K562 (cell line): Measurements from ENCODE around the gene ALDOC. TPM values are rescaled to one million over a fixed set of nuclear protein-coding genes. Genes with fewer than 3 reads are reported as not detected.

Experiments used
- ATAC-seq: fragments of 200-7000 bp; cut with Tn5 transposase; 3 replicates; pipeline ENCODE4 v1.9.1; 2020; ENCODE audit warnings: moderate library complexity
- BruUV-seq: library from RNA; stranded (reverse); fragments of 400-500 nt; replicated peaks from 2 replicates; lab custom pipeline; 2021; lab: Mats Ljungman, UMichigan
- CTCF ChIA-PET: fragments of 300-600 bp; formaldehyde crosslinking; extraction: SDS; loops from one replicate; lab custom pipeline; 2021; ENCODE audit warnings: low intra/inter-chr PET ratio; lab: Yijun Ruan, JAX
- POLR2A ChIA-PET: fragments of 300-600, 350-650 bp; sonication (Branson Sonifier 250); formaldehyde crosslinking; extraction: SDS; loops from one replicate; lab custom pipeline; 2021; ENCODE audit warnings: antibody characterized with exemption, inconsistent platforms; lab: Yijun Ruan, JAX
- DNase-seq, 4 experiments: peaks; one replicate each; pipeline versions ENCODE4 v3.0.0 to v3.0.0-alpha.2; 2011 to 2018; ENCODE audit warnings: low spot score in 3 of 4, mixed read lengths in 3 of 4; ENCODE audit errors: extremely low read depth in 1 of 4
- FAIRE-seq: peaks from 2 replicates; lab custom pipeline; 2011; peaks lifted over from hg19 to GRCh38; lab: Jason Lieb, UNC
- H2AFZ ChIP-seq: 2 replicates; pipeline ENCODE4 v1.6.0; 2011; ENCODE audit warnings: low read depth, low read length, control low read depth, inconsistent platforms
- H3K27ac ChIP-seq: fragments of 200-600 bp; 3 replicates; pipeline ENCODE4 v1.8.0; 2011; ENCODE audit warnings: low read depth, mild to moderate bottlenecking, control low read depth, inconsistent platforms, low read length, moderate library complexity, mixed read lengths; ENCODE audit errors: extremely low read depth
- H3K27me3 ChIP-seq, 2 experiments: fragments of 300-600 bp in 1 of 2; 2 replicates in 1 of 2; 3 replicates in 1 of 2; pipeline versions ENCODE4 v1.6.0 to v1.8.0; 2011; ENCODE audit warnings: inconsistent platforms in 2 of 2, low read length in 2 of 2, mild to moderate bottlenecking in 1 of 2, mixed read lengths in 1 of 2, moderate library complexity in 1 of 2; ENCODE audit not compliant: control insufficient read depth in 2 of 2, insufficient read depth in 2 of 2
- H3K36me3 ChIP-seq: fragments of 300-600 bp; 3 replicates; pipeline ENCODE4 v1.8.0; 2011; ENCODE audit warnings: mild to moderate bottlenecking, low read length, inconsistent platforms; ENCODE audit not compliant: control insufficient read depth, insufficient read depth
- H3K4me1 ChIP-seq, 2 experiments: fragments of 200-600 bp in 1 of 2; replicated peaks in 1 of 2; 2 replicates in 1 of 2; 3 replicates in 1 of 2; pipeline versions ENCODE4 v1.5.1 to v1.8.0; 2011; ENCODE audit warnings: inconsistent platforms in 2 of 2, low read length in 2 of 2, mild to moderate bottlenecking in 1 of 2, mixed read lengths in 1 of 2, moderate library complexity in 1 of 2; ENCODE audit not compliant: control insufficient read depth in 2 of 2, insufficient read depth in 2 of 2
- H3K4me2 ChIP-seq: 2 replicates; pipeline ENCODE4 v1.6.1; 2011; ENCODE audit warnings: low read length, control low read depth, inconsistent platforms, mixed read lengths; ENCODE audit not compliant: insufficient read depth
- H3K4me3 ChIP-seq: fragments of 200-600 bp; sonication (generic), shearing (Covaris generic); 2 replicates; pipeline ENCODE4 v1.5.1; 2016; ENCODE audit warnings: control low read depth, inconsistent platforms
- H3K79me2 ChIP-seq: fragments of 200-600 bp; 3 replicates; pipeline ENCODE4 v1.8.0; 2011; ENCODE audit warnings: low read length, inconsistent platforms; ENCODE audit not compliant: control insufficient read depth, insufficient read depth
- H3K9ac ChIP-seq, 2 experiments: 2 replicates each; pipeline versions ENCODE4 v1.6.0 to v1.6.1; 2011; ENCODE audit warnings: low read depth in 2 of 2, low read length in 2 of 2, control low read depth in 1 of 2, inconsistent platforms in 1 of 2, mild to moderate bottlenecking in 1 of 2, mixed read lengths in 1 of 2; ENCODE audit not compliant: insufficient read depth in 1 of 2
- H3K9me1 ChIP-seq: one replicate; pipeline ENCODE4 v1.6.0; 2011; ENCODE audit warnings: inconsistent platforms, mild to moderate bottlenecking, low read length, moderate library complexity; ENCODE audit not compliant: control insufficient read depth, insufficient read depth
- H3K9me3 ChIP-seq: replicated peaks from 2 replicates; pipeline ENCODE4 v1.5.1; 2011; ENCODE audit warnings: low read depth, low read length, inconsistent platforms; ENCODE audit not compliant: control insufficient read depth, insufficient read depth
- H4K20me1 ChIP-seq: replicated peaks from 2 replicates; pipeline ENCODE4 v1.6.1; 2011; ENCODE audit warnings: low read length, inconsistent platforms, mixed read lengths; ENCODE audit not compliant: control insufficient read depth, insufficient read depth
- CEBPB ChIP-seq: fragments of 450-650 bp; IDR thresholded peaks from 2 replicates; pipeline ENCODE4 v1.6.1; 2016; ENCODE audit warnings: missing genetic modification characterization, missing compliant biosample characterization
- NR2C2 ChIP-seq, 2 experiments: fragments of 200-800 bp in 1 of 2; sonication (Bioruptor generic) in 1 of 2; sonication (generic) in 1 of 2; formaldehyde crosslinking in 1 of 2; IDR thresholded peaks; 2 replicates each; pipeline versions ENCODE4 v1.6.1 to v1.8.0; 2016 to 2022; ENCODE audit warnings: mild to moderate bottlenecking in 1 of 2, missing compliant biosample characterization in 1 of 2, missing genetic modification characterization in 1 of 2, missing genetic modification reagents in 1 of 2
- SIN3B ChIP-seq: fragments of 450-650 bp; IDR thresholded peaks from 2 replicates; pipeline ENCODE4 v1.6.1; 2017; ENCODE audit warnings: low read depth, mild to moderate bottlenecking, moderate library complexity
- ZKSCAN1 ChIP-seq: fragments of 150-350 bp; IDR thresholded peaks from 2 replicates; pipeline ENCODE4 v1.6.1; 2016; ENCODE audit warnings: low read depth, low read length
- WGBS: fragments of 100-300 bp; shearing (Covaris generic); methylation state at CpG from one replicate; pipeline ENCODE4 v1.1.6; 2016; ENCODE audit warnings: low coverage, mixed read lengths; ENCODE audit not compliant: insufficient coverage; ENCODE audit errors: missing lambda C conversion rate; 5-methylcytosine and 5-hydroxymethylcytosine counted together
- in situ Hi-C: fragments of 300-500 bp; cut with MboI; formaldehyde crosslinking; loops from 4 replicates; pipeline ENCODE4 v1.15.0; 2018; ENCODE audit warnings: inconsistent platforms, mixed read lengths
- intact Hi-C: fragments of 100-400 bp; cut with micrococcal nuclease; formaldehyde crosslinking; loops from 2 replicates; pipeline ENCODE4 v1.14.2; 2022
- polyA plus RNA-seq, 8 experiments: library from polyadenylated mRNA; depleted of rRNA in 4 of 8; stranded (reverse) in 5 of 8; unstranded in 3 of 8; fragments of >200 nt; fragmentation: Nextera tagmentation in 2 of 8; fragmentation: Illumina TruSeq in 1 of 8; extraction: Ambion mirVana in 2 of 8; extraction: Trizol in 1 of 8; gene quantifications; 2 replicates each; pipeline versions ENCODE4 v1.2.1 to v1.2.3, GENCODE V29; 2011 to 2014; ENCODE audit warnings: inconsistent platforms in 1 of 8, missing spikeins in 1 of 8
- total RNA-seq, 7 experiments: library from RNA; depleted of rRNA in 6 of 7; stranded (reverse); fragments of >200 nt in 6 of 7; fragmentation: Illumina TruSeq in 2 of 7; extraction: Trizol in 2 of 7; gene quantifications; 2 replicates each; pipeline versions ENCODE4 v1.2.1 to v1.2.3, GENCODE V29; 2011 to 2021; ENCODE audit warnings: low replicate concordance in 1 of 7
- TF ChIP-seq, protein P1 (sequence below): sonication (generic); formaldehyde crosslinking; IDR thresholded peaks from 2 replicates; pipeline ENCODE4 v1.8.0; 2023; ENCODE audit warnings: mild to moderate bottlenecking, missing genetic modification reagents

The ALDOC gene
- total and polyA plus RNA-seq, 9 of the 15 experiments (the other 6 are each of a cell fraction or from before 2014, with no cell fraction given): 43.2 to 263 (median 99.2) TPM

DNA sequence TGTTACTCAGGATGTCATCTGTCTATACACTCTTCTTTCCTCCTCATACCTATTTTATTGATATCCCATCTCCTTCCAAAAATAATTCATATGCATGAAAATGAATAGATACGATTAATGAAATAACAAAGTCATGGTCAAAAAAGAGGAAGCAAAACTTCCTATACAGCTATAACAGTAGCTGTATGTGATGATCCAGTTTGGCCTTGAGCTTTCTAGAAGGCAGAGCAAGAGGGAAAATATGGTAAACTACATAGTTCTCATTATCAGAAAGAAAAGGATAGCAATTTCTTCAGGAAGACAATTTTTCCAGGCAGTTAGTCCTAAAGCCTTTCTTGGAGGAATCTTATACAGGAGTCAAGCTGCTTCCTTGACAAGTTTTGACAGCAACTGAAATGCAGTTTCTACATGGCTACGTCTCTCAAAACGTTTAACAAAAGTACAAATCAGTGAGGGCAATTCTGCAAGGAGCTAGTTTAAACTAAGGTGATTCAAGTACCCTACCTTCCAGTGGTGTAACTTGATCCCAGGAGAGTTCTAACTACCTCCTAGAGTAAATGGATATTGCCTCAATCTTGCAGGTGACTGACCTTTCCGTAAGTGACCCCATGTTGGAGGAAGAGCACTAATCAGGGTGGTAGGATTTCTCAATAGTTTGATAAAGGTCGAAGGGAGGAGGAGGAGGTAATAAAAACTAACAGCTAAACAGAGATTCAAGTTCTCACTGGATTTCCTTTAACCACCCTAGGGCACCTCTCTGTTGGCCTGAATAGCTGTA lies 21.1 kb upstream of the ALDOC start:
- peaks cover 27% of the 10 kb centered on the region for H3K79me2 ChIP-seq
- H3K36me3 ChIP-seq: peaks cover 40% of the 10 kb centered on the region
- H2AFZ ChIP-seq: peak overlapping the region; percentile 92; the same call in 1 of the 2 replicates
- H3K4me1 ChIP-seq: peaks cover 8 to 16% of the 10 kb centered on the region in 2 experiments; a peak in 4 of 5 replicates
- ChIA-PET POLR2A (interaction anchor here (0.6 to 15.9 kb wide), 13 partner anchors 11 to 354 kb away, joined by 3 to 274 read pairs (median 4); partner anchors contain the start of genes ALDOC, BLTP2, PHF12 and PIGS), CTCF (no interaction called here)
- H3K4me3 ChIP-seq: peak overlapping the region; percentile 81
- peak overlapping the region; percentile 88 for H3K27ac ChIP-seq
- no peaks in the 10 kb centered on the region for H3K27me3 ChIP-seq
- H3K9me1 ChIP-seq: no peaks in the 10 kb centered on the region
- FAIRE-seq: peak; percentile 42
- intact Hi-C loops: loop anchor here (2.0 to 10.0 kb wide), 4 partner anchors 27 to 330 kb away; partner anchors contain the start of genes DHRS13, NEK8, PIGS and TLCD1
- ATAC-seq: no peak
- H4K20me1 ChIP-seq: no peaks in the 10 kb centered on the region
- peak in 2 of 4 experiments; percentile 14 to 26 for DNase-seq
- TF ChIP-seq CEBPB (tag) (peak; percentile 57; the same call in 1 of the 2 replicates), NR2C2 (CRISPR knock-in tag; IDR thresholded peaks at IDR 0.05) (no peak), NR2C2 (tag; IDR thresholded peaks at IDR 0.05) (0 out of 2 replicates have a peak, but pooled peaks have one; percentile 5), SIN3B (0 out of 2 replicates have a peak, but pooled peaks have one; percentile 10), ZKSCAN1 (no peak)
- TF ChIP-seq, protein P1, sequence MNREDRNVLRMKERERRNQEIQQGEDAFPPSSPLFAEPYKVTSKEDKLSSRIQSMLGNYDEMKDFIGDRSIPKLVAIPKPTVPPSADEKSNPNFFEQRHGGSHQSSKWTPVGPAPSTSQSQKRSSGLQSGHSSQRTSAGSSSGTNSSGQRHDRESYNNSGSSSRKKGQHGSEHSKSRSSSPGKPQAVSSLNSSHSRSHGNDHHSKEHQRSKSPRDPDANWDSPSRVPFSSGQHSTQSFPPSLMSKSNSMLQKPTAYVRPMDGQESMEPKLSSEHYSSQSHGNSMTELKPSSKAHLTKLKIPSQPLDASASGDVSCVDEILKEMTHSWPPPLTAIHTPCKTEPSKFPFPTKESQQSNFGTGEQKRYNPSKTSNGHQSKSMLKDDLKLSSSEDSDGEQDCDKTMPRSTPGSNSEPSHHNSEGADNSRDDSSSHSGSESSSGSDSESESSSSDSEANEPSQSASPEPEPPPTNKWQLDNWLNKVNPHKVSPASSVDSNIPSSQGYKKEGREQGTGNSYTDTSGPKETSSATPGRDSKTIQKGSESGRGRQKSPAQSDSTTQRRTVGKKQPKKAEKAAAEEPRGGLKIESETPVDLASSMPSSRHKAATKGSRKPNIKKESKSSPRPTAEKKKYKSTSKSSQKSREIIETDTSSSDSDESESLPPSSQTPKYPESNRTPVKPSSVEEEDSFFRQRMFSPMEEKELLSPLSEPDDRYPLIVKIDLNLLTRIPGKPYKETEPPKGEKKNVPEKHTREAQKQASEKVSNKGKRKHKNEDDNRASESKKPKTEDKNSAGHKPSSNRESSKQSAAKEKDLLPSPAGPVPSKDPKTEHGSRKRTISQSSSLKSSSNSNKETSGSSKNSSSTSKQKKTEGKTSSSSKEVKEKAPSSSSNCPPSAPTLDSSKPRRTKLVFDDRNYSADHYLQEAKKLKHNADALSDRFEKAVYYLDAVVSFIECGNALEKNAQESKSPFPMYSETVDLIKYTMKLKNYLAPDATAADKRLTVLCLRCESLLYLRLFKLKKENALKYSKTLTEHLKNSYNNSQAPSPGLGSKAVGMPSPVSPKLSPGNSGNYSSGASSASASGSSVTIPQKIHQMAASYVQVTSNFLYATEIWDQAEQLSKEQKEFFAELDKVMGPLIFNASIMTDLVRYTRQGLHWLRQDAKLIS (CRISPR knock-in tag): no peak
- in situ Hi-C loops: no loop called here
- no peaks in the 10 kb centered on the region for H3K9me3 ChIP-seq
- BruUV-seq: no TSS peak
- peak overlapping the region; percentile 90 for H3K4me2 ChIP-seq
- peak overlapping the region; percentile 97 to 98 for H3K9ac ChIP-seq
- 8% methylated on average over 5 of the region's 5 CpGs for WGBS
